ENCODE results near the gene PRKN.

DNA sequence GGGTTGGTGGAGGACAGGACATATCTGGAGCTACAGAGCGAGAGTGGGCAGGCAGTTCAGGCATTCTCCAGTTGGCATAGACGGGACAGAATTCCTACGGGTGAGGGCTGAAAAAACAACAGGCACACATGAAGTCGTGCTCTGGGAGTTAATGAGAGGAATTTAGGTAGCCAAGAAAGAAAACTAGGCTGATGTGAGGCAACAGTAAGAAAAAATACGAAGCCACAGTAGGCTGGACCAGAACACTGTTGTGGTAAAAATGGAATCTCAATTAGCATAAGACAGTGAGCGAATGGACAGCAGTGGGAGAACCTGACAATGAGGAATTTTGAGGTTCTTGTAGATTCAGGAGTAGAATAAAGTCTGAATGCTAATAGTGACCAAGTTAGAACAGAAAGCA, 965.6 kb downstream of the PRKN start:
- TF ChIP-seq POLR2A (IDR thresholded peaks at IDR 0.05) (no peak), EP300 (IDR thresholded peaks at IDR 0.05) (no peak)
- TF ChIP-seq, protein P1, sequence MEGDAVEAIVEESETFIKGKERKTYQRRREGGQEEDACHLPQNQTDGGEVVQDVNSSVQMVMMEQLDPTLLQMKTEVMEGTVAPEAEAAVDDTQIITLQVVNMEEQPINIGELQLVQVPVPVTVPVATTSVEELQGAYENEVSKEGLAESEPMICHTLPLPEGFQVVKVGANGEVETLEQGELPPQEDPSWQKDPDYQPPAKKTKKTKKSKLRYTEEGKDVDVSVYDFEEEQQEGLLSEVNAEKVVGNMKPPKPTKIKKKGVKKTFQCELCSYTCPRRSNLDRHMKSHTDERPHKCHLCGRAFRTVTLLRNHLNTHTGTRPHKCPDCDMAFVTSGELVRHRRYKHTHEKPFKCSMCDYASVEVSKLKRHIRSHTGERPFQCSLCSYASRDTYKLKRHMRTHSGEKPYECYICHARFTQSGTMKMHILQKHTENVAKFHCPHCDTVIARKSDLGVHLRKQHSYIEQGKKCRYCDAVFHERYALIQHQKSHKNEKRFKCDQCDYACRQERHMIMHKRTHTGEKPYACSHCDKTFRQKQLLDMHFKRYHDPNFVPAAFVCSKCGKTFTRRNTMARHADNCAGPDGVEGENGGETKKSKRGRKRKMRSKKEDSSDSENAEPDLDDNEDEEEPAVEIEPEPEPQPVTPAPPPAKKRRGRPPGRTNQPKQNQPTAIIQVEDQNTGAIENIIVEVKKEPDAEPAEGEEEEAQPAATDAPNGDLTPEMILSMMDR (IDR thresholded peaks at IDR 0.05): no peak
